A549 treated with CpdA at 1 μM for 4 hours (cell line): Measurements from ENCODE around the gene CTDSP2. TPM values are rescaled to one million over a fixed set of nuclear protein-coding genes. Genes with fewer than 3 reads are reported as not detected.

Experiments used
- total RNA-seq: library from RNA; stranded (reverse); fragments of 200-300 nt; extraction: Qiagen RNA extraction; gene quantifications from 5 replicates; pipeline ENCODE4 v1.2.3, GENCODE V29; 2022; ENCODE audit warnings: low read depth

Gene CTDSP2, protein sequence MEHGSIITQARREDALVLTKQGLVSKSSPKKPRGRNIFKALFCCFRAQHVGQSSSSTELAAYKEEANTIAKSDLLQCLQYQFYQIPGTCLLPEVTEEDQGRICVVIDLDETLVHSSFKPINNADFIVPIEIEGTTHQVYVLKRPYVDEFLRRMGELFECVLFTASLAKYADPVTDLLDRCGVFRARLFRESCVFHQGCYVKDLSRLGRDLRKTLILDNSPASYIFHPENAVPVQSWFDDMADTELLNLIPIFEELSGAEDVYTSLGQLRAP
- 44.5 to 56.2 TPM (median 52.3 TPM) in 5 replicates for total RNA-seq

DNA sequence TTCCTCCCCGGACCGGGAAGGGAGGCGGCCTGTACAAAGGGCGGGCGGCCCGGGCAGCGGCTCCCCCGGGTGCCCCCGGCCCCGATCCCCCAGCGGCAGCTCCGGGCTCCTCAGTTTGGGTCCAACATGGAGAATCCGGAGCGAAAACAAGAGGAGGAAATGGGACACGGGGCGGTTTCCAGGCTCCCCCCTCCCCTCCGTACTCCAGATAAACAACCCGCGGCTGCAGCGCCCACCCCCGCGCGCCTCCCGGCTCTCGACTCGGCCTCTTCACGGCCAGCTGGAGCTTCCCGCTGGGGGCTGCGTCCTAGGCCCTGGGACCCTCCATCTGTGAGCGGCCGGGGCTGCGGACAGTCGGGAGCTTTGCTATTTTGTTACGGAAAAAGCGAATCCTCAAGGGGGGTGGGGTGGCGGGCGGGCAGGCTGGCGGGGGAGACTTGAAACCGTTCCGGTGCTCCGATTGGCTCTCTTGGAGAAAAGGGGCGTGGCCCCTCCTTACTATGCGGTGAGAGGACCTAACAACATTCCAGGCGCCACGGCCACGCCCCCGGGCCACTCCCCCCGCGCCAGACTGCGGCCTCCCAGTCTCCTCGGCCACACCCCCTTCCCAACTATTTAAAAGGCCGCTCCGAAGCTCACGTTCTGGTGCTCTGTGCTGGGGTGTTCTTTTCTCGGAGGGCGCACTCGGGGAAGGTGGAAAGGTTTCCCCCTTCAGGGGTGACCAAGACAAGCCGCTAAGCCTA, at the start of gene CTDSP2:
CTDSP2 (minus strand) TSS at position 153 of the 743 bp plus-strand sequence. CDS start 294 bp downstream, outside the sequence.

DNA sequence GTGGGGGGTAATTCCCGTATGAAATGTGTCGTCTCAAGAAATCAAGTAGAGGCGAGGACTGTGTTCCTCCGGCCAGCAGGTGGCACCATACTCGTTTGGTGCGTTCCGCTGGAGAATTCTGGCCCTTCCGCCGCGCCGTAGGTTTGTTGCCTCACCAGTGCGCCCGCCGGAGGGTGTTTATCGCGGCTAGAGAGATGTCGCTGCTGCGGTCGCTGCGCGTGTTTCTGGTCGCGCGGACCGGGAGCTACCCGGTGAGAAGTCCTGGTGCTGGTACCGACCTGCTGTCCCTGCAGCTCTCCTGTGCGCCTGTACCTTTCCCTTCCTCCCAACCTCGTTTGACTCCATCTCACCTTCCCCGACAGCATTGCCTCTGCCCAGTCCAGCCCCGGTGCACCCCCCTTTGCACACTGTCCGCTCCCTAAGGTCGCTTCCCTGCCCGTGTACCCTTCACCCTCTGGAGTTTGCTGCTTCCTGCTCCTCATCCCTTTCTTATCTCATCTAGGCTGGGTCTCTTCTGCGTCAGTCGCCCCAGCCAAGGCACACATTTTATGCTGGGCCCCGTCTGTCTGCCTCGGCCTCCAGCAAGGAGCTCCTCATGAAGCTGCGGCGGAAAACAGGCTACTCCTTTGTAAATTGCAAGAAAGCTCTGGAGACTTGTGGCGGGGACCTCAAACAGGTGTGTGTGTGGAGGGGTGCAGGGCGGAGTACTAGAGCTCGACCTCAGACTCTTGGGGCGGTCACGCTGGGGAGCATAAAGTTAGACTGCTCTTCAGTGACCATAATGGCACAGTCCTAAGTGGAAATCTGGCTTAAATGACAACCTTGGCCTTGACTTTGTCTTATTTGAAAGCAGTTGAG, 63.7 kb downstream of the CTDSP2 start, which contains the start of gene TSFM:
TSFM (plus strand) TSS at position 180 of the 858 bp plus-strand sequence; CDS start at position 195, 15 bp downstream.

DNA sequence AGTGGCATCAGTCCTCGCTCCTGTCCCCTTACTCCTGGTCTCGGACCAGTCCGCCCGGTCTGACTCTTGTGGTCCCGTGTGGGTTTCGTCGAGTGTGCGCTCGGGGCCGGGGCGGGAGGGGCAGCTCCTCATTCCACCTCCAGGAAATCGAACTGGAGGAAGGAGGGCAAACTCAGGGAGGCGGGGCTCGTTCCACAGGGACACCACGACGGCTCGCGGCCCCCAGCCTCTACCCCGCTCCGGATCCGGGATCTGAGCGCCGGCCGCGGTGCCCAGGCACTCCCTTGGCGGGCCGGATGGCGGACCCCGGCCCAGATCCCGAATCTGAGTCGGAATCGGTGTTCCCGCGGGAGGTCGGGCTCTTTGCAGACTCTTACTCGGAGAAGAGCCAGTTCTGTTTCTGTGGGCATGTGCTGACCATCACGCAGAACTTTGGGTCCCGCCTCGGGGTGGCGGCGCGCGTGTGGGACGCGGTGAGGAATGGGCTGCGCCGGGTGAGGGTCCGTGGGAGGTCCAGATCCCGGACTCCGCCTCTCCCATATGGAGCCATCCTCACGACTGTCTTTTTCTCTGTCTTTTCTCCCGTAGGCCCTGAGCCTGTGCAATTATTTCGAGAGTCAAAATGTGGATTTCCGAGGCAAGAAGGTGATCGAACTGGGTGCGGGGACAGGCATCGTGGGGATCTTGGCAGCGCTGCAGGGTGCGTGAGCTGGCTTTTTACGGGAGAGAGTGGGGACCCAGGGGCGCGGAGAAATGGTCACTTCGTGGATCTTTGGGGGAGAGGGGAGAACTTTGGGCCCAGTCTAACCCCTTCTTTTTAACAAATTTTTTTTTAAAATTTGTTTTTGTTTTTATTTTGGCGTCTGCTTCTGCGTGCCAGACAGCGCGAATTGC, 73.9 kb downstream of the CTDSP2 start, which contains the start of gene EEF1AKMT3:
EEF1AKMT3 (plus strand) TSS at position 186 of the 894 bp plus-strand sequence; CDS start at position 297, 111 bp downstream.

DNA sequence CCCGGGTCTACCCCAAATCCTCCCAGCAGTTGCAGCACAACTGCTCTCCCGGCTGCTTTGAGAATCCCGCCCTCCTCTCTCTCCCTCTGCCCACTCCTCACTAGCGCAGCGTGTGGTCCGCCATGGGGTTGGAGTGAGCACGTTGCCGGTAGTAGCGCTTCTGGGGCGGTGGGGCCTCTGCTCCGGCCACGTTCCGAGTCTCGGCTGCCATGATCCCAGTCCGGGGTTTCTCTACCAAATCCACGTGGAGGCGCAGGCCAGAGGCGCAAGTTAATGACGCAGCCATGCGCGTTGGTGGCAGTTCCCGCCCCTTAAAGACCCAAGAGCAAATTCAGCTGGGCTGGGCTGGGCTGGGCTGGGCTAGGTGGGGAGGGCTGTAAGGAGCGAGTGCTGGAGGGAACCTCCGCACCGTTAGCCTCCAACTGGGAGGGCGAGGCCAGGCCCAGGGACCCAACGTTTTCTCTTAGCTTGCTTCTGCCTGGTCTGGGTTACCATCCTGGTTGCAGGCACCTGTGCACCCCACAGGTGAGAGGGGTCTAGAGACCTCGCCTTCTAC, 74.6 kb downstream of the CTDSP2 start, which contains the start of gene METTL1:
METTL1 (minus strand) TSS at position 233 of the 556 bp plus-strand sequence; CDS start at position 211, 22 bp downstream.

Other genes with a start within 250 kb of the CTDSP2 start
- gene DTX3, start 241.9 kb downstream of the CTDSP2 start, total RNA-seq: 14.4 to 21.2 TPM (median 18.1 TPM) in 5 replicates
- gene ARHGEF25, start 235.3 kb downstream of the CTDSP2 start, total RNA-seq: 4.8 to 7.0 TPM (median 6.8 TPM) in 5 replicates
- 36.6 to 54.4 TPM (median 48.1 TPM) in 5 replicates for gene B4GALNT1, start 213.5 kb downstream of the CTDSP2 start, total RNA-seq
- gene OS9, start 152.6 kb downstream of the CTDSP2 start, total RNA-seq: 116 to 127 TPM (median 119 TPM) in 5 replicates
- gene AGAP2, start 108.0 kb downstream of the CTDSP2 start, total RNA-seq: 0.13 to 0.20 TPM (median 0.16 TPM) in 5 replicates
- gene TSPAN31, start 101.7 kb downstream of the CTDSP2 start, total RNA-seq: 15.7 to 20.4 TPM (median 17.0 TPM) in 5 replicates
- gene CDK4, start 94.4 kb downstream of the CTDSP2 start, total RNA-seq: 259 to 307 TPM (median 276 TPM) in 5 replicates
- gene MARCHF9, start 91.6 kb downstream of the CTDSP2 start, total RNA-seq: 6.1 to 8.8 TPM (median 7.5 TPM) in 5 replicates
- 1.4 to 3.7 TPM (median 2.3 TPM) in 5 replicates for gene CYP27B1, start 79.7 kb downstream of the CTDSP2 start, total RNA-seq
- gene METTL1, start 74.6 kb downstream of the CTDSP2 start, total RNA-seq: 51.0 to 61.9 TPM (median 57.7 TPM) in 5 replicates
- gene EEF1AKMT3, start 74.1 kb downstream of the CTDSP2 start, total RNA-seq: 4.2 to 7.1 TPM (median 6.1 TPM) in 5 replicates
- 69.5 to 78.2 TPM (median 73.9 TPM) in 5 replicates for gene TSFM, start 63.9 kb downstream of the CTDSP2 start, total RNA-seq
- gene AVIL, start 28.0 kb downstream of the CTDSP2 start, total RNA-seq: 0.31 to 0.78 TPM (median 0.53 TPM) in 5 replicates
- gene ATP23, start 94.8 kb upstream of the CTDSP2 start, total RNA-seq: 4.5 to 7.7 TPM (median 5.3 TPM) in 5 replicates